ENCODE measurements around the gene KIF1B.

The KIF1B gene

DNA sequence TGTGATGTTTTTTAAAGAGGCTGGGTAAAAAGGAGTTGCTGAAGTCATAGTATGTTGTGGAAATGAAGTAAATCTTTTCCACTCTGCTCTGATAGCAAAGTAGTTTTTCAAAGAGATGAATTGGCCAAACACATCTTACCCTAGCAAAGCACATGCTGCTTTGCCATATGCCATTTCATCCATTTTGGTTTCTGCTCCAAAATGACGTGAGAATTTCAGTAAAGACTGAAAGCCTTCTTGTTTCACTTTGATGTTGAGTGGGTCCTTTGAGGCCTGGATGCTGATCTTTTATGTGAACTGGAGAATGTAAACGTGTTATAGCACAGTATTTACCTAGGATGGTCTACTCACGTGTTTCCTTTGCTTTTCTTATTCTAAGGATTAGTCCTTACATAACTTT is 115.2 kb downstream of the KIF1B start:
- no peak for DNase-seq (ENCODE audit: low read depth, low spot score)

DNA sequence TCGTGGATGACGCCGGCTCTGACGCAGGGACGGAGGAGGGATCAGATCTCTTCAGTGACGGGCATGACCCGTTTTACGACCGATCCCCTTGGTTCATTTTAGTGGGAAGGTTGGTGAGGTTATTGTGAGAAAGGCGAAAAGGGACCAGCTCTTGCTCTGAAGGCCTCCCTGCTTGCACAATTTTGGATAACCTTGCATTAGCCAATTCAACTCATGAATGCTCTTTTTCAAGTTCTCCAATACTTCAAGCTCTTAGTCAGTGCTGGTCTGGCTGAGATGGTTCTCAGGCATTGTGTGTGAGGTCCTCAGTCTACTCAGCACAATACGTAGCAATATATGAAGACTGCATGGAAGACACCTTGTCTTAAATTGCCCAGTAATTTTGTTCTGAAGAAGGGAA is 115.9 kb downstream of the KIF1B start:
- DNase-seq (ENCODE audit: low read depth, low spot score), result no peak

GRCh38 chr1:10328180-10328963 is 118.0 kb downstream of the KIF1B start:
- no peak for DNase-seq (ENCODE audit: low read depth, low spot score)

DNA sequence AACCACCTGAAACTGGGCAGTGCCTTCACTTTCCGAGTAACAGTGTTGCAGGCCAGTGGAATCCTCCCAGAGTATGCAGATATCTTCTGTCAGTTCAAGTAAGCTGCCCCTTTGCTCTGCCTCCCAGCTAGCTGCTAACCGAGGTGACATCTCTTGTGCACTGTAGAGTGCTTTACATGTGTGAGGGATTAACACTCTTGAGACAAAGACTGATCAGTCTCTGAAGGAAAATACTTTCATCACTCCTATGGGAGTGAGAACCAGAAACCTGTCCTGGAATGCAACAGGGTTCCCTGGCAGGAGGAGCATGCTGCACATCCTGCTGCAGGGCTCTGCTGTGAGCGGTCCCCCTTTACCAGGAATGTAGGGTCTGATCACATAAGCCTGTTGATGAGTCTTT is 127.1 kb downstream of the KIF1B start:
- DNase-seq (ENCODE audit: low read depth, low spot score), result no peak

- no peak for DNase-seq (ENCODE audit: low read depth, low spot score)
Measured at GRCh38 chr1:10338047-10338446, 127.7 kb downstream of the KIF1B start.

DNA sequence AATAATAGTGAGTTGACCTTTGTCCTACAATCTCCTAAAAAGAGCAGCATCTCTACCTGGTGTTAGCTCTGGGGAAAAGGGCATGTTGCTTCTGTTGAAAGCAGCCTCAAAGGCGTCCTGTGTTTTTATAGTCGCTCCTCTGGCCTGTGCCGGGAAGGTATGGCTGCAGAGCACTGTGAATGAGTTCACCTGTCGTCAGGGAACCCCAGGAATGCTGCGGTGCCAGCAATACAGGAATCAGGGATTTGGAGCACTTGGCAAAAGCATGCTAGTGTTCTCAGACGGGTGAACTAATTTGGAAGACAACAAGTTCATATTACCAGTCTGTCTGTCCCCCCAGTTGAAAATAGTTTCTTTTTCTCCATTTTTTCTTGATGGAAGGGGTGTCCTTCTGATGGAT is 128.2 kb downstream of the KIF1B start:
- no peak for DNase-seq (ENCODE audit: low read depth, low spot score)

DNA sequence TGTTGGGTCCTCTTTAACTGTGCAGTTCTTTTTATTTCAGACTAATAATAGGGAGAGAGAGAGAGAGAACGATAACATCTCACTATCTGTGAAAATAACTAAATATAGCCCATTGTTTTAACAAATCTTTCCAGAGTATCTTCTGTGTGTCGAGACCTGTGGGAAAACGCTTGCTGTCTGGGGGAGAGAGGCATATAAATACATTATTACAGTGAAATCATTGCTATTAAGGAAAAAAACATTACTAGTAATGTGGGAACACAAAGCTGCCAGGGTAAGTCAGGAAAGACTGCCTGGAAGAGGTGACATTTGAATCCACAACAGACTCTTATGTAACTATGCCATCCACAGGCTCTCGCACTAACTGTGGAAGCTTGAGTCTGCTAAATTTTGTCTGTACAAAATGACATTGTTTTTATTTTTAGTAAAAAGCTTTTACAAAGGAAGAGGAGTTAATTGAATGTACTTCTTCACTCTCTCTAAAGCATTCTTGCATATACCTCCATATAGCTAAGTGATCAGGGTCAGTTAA is 128.7 kb downstream of the KIF1B start:
- DNase-seq (ENCODE audit: low read depth, low spot score), result no peak

DNA sequence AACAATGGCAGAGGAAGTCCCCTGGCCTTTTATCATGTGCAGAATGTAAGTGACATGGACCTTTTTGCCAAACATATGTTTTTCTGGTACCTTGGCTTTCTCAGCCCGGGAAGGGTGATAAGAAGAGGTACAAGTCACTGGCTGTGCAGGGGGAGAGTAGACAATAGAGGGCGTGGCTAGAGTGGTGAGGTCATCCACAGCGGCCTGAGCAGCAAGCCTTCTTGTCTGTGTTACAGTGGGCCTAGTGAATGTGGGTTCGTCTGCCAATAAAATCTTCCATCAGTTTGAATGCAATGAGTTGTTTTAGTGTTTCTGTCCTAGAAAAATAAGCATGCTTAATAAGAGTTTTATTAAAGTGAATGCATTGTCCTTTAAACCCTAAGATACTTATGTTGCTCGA is 129.4 kb downstream of the KIF1B start:
- no peak for DNase-seq (ENCODE audit: low read depth, low spot score)

GRCh38 chr1:10340930-10341590 is 130.7 kb downstream of the KIF1B start:
- DNase-seq (ENCODE audit: low read depth, low spot score), result no peak

DNA sequence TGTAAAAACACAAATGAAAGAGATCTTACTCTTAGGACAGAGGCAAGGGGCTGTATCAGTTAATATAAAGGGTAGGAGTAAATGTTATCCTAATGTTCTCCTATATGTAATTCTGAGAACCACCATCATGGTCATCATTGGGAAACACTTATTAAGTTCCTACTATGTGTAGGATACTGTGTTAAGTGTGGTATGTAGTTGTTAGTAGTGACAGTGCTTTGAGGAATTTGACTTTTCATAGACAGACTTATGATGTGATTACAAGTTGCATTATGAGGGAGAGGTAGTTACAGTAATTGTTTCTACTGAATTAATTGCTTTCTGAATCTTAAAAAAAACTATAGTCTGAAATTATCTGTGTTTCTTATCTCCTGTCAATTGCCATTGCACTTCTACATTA is 136.7 kb downstream of the KIF1B start:
- no peak for DNase-seq (ENCODE audit: low read depth, low spot score)

DNA sequence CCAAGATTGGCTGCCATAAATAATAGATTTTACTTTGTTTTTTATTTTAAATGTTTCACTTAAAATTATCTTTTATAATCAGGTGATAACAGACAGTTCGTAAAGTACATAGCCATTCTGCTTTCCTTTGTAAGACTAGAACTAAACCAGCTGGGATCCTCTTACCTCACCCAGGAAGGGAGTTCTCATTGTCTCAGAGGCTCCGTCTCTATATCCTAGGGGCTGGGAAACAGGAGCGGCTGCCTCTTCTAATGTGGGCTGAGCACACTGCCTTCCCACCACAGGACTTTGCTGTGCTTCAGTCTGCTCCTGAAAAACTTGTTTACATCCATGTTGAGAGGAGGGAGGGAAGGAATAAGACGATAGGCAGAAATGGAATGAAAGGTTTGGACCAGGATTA is 142.9 kb downstream of the KIF1B start:
- no peak for DNase-seq (ENCODE audit: low read depth, low spot score)

GRCh38 chr1:10353693-10354092 is 143.3 kb downstream of the KIF1B start:
- no peak for DNase-seq (ENCODE audit: low read depth, low spot score)

- no peak for DNase-seq (ENCODE audit: low read depth, low spot score)
Measured at GRCh38 chr1:10360045-10360444, 149.7 kb downstream of the KIF1B start.

- DNase-seq (ENCODE audit: low read depth, low spot score), result no peak
Measured at GRCh38 chr1:10361515-10361914, 151.1 kb downstream of the KIF1B start.

GRCh38 chr1:10368194-10368593 is 157.8 kb downstream of the KIF1B start:
- no peak for DNase-seq (ENCODE audit: low read depth, low spot score)

GRCh38 chr1:10374442-10374860 is 164.1 kb downstream of the KIF1B start:
- no peak for DNase-seq (ENCODE audit: low read depth, low spot score)

DNA sequence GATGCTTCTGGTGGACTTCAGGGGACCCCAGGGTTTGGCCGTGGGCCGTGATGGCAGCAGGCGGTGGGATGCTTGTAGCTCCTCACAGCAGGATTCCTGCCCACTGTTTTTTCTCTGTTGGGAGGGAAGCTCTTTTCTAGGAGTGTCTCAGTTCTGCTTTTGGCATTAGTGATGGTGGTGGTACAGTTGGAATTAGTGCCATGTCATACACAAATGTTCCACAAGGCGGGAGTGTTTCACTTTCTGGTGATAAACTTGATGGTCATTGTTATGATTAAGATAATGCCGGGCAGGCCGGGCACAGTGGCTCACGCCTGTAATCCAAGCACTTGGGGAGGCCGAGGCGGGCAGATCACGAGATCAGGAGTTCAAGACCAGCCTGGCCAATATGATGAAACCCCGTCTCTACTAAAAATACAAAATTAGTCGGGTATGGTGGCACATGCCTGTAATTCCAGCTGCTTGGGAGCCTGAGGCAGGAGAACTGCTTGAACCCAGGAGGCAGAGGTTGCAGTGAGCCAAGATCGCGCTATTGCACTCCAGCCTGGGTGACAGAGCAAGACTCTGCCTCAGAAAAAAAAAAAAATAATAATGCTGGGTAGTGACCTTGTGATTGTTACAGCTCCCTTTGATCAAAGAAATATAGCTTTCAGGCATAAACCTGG is 167.1 kb downstream of the KIF1B start:
- DNase-seq (ENCODE audit: low read depth, low spot score), result peak; percentile 88

- no peak for DNase-seq (ENCODE audit: low read depth, low spot score)
Measured at GRCh38 chr1:10378081-10378841, 167.9 kb downstream of the KIF1B start.

DNA sequence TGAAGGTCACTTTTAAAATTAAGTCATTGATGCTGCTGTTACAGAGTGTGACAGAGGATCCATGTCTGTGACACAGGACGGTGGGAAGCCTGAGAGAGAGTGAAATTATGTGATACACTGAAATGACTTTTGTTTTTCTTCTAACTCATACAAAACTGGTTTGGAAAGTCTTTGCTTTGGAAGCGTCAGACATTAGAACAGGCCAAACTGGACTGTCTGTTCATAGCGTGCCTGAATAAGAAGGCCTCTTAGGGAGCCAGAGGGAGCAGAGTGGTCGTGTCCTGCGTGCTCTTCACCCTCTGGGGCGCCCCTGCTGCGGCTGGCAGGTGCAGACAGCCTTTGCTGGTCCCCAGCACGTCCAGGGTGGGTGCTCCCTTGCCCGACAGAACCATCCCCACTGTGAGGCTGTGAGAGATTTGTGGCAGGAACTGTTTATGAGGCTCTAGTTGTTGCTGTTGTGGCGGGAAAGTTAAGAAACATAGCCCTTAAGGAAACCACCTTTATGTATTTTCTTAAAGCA is 168.8 kb downstream of the KIF1B start:
- no peak for DNase-seq (ENCODE audit: low read depth, low spot score)

GRCh38 chr1:10379676-10380075 is 169.3 kb downstream of the KIF1B start:
- DNase-seq (ENCODE audit: low read depth, low spot score), result no peak

GRCh38 chr1:10380594-10381275 is 170.4 kb downstream of the KIF1B start:
- no peak for DNase-seq (ENCODE audit: low read depth, low spot score)
